ENCODE measurements around the gene SPATA45. TPM values are rescaled to one million over a fixed set of nuclear protein-coding genes. Genes with fewer than 3 reads are reported as not detected.
"Not testable (repeated sequence)": the region's sequence is repeated elsewhere in the genome, so short reads cannot be mapped to it uniquely, and the experiment has no call there.

The SPATA45 gene
- total and polyA plus RNA-seq, 4 donors: 0.52 to 4.7 (median 1.2) TPM

GRCh38 chr1:212862111-212862690, 14.8 kb upstream of the SPATA45 start:
- Histone ChIP-seq H3K27ac (ENCODE audit: low read depth, low read length) (no peak overlapping the region), H3K4me1 (ENCODE audit: control insufficient read depth, insufficient read depth, low read length) (peaks cover 21% of the 10 kb centered on the region), H3K4me3 (ENCODE audit: low read depth, low read length) (no peak overlapping the region), H3K9me3 (ENCODE audit: control insufficient read depth, insufficient read depth, low read length) (no peaks in the 10 kb centered on the region), H3K36me3 (ENCODE audit: control insufficient read depth, insufficient read depth, low read length) (peaks cover 2% of the 10 kb centered on the region), H3K27me3 (ENCODE audit: control insufficient read depth, insufficient read depth, low read length) (no peaks in the 10 kb centered on the region)
- 100% methylated on average over 1 of the region's 2 CpGs for WGBS (ENCODE audit: insufficient coverage)
- DNase-seq (ENCODE audit: low read depth in 4 of 6, low spot score in 6 of 6): no peak

DNA sequence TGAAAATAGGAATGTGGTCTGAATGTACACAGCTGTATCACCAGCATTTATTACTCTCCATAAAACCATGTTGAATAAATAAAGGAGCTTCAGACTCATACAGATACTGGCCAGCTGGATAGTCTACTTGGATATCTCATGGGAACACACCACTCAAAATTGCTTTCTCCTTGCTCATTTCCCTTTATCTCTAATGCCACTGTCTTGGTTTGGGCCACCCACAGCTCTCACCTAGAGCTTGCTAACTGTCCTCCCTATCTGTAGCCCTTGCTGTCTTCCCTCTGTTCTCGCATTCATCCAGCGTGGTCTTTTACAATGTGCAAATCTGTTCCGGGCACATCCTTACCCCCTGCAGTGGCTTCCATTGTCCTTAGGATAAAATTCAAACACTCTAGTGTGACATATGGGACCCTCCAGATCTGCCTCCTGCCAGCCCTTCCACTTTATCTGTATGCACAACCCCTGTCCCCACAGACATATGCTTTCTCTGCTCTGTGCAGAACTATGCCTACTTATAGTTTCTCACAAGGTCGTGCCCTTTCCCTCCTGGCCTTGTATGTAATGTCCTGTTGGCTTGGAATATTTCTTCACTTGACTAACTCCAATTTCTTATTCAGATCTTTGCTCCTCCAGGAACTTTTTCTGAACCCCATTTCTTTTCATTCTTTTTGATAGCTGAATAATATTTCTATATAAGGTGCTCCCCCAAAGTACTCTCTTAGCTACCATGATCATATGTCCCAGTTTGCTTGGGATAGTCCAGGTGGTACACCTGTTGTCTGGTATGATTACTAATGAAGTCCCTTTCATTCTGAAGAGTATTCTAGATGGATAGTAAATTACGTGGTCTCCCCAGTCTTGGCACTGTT, 13.5 kb upstream of the SPATA45 start:
- Histone ChIP-seq H3K4me1 (ENCODE audit: control insufficient read depth, insufficient read depth, low read length) (peaks cover 29% of the 10 kb centered on the region), H3K9me3 (ENCODE audit: control insufficient read depth, insufficient read depth, low read length) (no peaks in the 10 kb centered on the region), H3K4me3 (ENCODE audit: low read depth, low read length) (no peak overlapping the region), H3K27me3 (ENCODE audit: control insufficient read depth, insufficient read depth, low read length) (no peaks in the 10 kb centered on the region), H3K36me3 (ENCODE audit: control insufficient read depth, insufficient read depth, low read length) (peaks cover 2% of the 10 kb centered on the region), H3K27ac (ENCODE audit: low read depth, low read length) (no peak overlapping the region)
- WGBS (ENCODE audit: insufficient coverage): 27% methylated on average over 3 of the region's 5 CpGs
- no peak for DNase-seq (ENCODE audit: low read depth in 4 of 6, low spot score in 6 of 6)

DNA sequence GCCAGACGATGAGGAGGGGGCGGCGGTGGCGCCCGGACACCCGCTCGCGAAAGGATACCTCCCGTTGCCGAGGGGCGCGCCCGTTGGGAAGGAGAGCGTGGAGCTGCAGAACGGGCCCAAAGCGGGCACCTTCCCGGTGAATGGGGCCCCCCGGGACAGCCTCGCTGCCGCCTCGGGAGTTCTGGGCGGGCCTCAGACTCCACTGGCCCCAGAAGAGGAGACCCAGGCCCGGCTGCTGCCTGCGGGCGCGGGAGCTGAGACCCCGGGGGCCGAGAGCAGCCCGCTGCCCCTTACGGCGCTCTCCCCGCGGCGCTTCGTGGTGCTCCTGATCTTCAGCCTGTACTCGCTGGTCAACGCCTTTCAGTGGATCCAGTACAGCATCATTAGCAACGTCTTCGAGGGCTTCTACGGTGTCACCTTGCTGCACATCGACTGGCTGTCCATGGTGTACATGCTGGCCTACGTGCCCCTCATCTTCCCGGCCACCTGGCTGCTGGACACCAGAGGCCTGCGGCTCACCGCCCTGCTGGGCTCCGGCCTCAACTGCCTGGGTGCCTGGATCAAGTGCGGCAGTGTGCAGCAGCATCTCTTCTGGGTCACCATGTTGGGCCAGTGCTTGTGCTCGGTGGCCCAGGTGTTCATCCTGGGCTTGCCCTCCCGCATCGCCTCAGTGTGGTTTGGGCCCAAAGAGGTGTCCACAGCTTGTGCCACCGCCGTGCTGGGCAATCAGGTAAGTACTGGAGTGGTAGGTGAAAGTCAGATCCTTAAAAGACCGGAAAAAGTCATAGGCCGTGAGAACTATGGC, 11.2 kb upstream of the SPATA45 start:
- 2% methylated on average over 54 of the region's 54 CpGs for WGBS (ENCODE audit: insufficient coverage)
- H3K4me1 ChIP-seq (ENCODE audit: control insufficient read depth, insufficient read depth, low read length): peaks cover 29% of the 10 kb centered on the region
- H3K9me3 ChIP-seq (ENCODE audit: control insufficient read depth, insufficient read depth, low read length): no peaks in the 10 kb centered on the region
- H3K27ac ChIP-seq (ENCODE audit: low read depth, low read length): peak overlapping the region; percentile 91
- H3K27me3 ChIP-seq (ENCODE audit: control insufficient read depth, insufficient read depth, low read length): no peaks in the 10 kb centered on the region
- peak in 5 of 6 donors; percentile 8 to 64 (median 24) for DNase-seq (ENCODE audit: low read depth in 4 of 6, low spot score in 6 of 6)
- peaks cover 2% of the 10 kb centered on the region for H3K36me3 ChIP-seq (ENCODE audit: control insufficient read depth, insufficient read depth, low read length)
- H3K4me3 ChIP-seq (ENCODE audit: low read depth, low read length): peak overlapping the region; percentile 71

- Histone ChIP-seq H3K4me3 (ENCODE audit: low read depth, low read length) (peak within 1 kb of the TSS; percentile 71), H3K27me3 (ENCODE audit: control insufficient read depth, insufficient read depth, low read length) (no peaks in the 10 kb centered on the region), H3K36me3 (ENCODE audit: control insufficient read depth, insufficient read depth, low read length) (peaks cover 2% of the 10 kb centered on the region), H3K4me1 (ENCODE audit: control insufficient read depth, insufficient read depth, low read length) (peaks cover 29% of the 10 kb centered on the region), H3K27ac (ENCODE audit: low read depth, low read length) (peak within 1 kb of the TSS; percentile 91), H3K9me3 (ENCODE audit: control insufficient read depth, insufficient read depth, low read length) (no peaks in the 10 kb centered on the region)
- peak; percentile 86 to 99 (median 94) for DNase-seq (ENCODE audit: low read depth in 4 of 6, low spot score in 6 of 6)
- 0% methylated on average over 54 of the region's 54 CpGs for WGBS (ENCODE audit: insufficient coverage)
Measured at GRCh38 chr1:212857992-212858460, 10.6 kb upstream of the SPATA45 start, which contains the start of gene FLVCR1. FLVCR1 (plus strand) TSS chr1:212858275; CDS start chr1:212858453, 178 bp downstream.

- no peak overlapping the region for H3K27ac ChIP-seq (ENCODE audit: low read depth, low read length)
- no peaks in the 10 kb centered on the region for H3K27me3 ChIP-seq (ENCODE audit: control insufficient read depth, insufficient read depth, low read length)
- H3K4me1 ChIP-seq (ENCODE audit: control insufficient read depth, insufficient read depth, low read length): peaks cover 29% of the 10 kb centered on the region
- H3K9me3 ChIP-seq (ENCODE audit: control insufficient read depth, insufficient read depth, low read length): no peaks in the 10 kb centered on the region
- H3K36me3 ChIP-seq (ENCODE audit: control insufficient read depth, insufficient read depth, low read length): peaks cover 2% of the 10 kb centered on the region
- DNase-seq (ENCODE audit: low read depth in 4 of 6, low spot score in 6 of 6): no peak
- no peak overlapping the region for H3K4me3 ChIP-seq (ENCODE audit: low read depth, low read length)
- 90% methylated on average over 9 of the region's 16 CpGs for WGBS (ENCODE audit: insufficient coverage)
Measured at GRCh38 chr1:212856755-212857154, 9.3 kb upstream of the SPATA45 start.

- peaks cover 12% of the 10 kb centered on the region for H3K4me1 ChIP-seq (ENCODE audit: control insufficient read depth, insufficient read depth, low read length)
- peak in 1 of 6 donors; percentile 4 for DNase-seq (ENCODE audit: low read depth in 4 of 6, low spot score in 6 of 6)
- H3K27ac ChIP-seq (ENCODE audit: low read depth, low read length): no peak overlapping the region
- WGBS (ENCODE audit: insufficient coverage): 89% methylated on average over 1 of the region's 5 CpGs
- no peaks in the 10 kb centered on the region for H3K27me3 ChIP-seq (ENCODE audit: control insufficient read depth, insufficient read depth, low read length)
- no peak overlapping the region for H3K4me3 ChIP-seq (ENCODE audit: low read depth, low read length)
- H3K9me3 ChIP-seq (ENCODE audit: control insufficient read depth, insufficient read depth, low read length): no peaks in the 10 kb centered on the region
- no peaks in the 10 kb centered on the region for H3K36me3 ChIP-seq (ENCODE audit: control insufficient read depth, insufficient read depth, low read length)
Measured at GRCh38 chr1:212853658-212854057, 6.2 kb upstream of the SPATA45 start.

DNA sequence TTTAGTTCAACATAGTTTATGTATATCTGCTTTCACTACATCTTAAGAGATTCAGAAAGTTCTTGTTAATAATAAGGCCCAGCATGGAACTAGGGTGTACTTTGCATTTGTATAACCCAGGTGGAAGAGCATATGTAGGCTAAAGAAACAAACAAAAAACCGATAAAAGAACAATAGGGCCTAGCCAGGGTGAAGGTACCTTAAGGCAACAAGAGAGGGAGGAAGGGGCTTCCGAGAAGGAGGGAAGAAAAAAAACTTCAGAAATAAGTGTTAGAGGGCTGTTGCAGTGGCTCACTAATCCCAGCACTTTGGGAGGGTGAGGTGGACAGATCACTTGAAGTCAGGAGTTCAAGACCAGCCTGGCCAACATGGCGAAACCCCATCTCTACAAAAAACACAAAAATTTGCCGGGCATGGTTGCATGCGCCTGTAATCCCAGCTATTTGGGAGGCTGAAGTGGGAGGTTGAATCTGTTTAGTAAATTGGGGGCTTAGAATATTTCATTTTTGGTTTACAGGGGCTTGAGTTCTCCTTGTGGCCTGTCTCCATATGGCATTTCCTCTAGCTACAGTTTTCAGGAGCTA, 4.7 kb upstream of the SPATA45 start:
- no peaks in the 10 kb centered on the region for H3K9me3 ChIP-seq (ENCODE audit: control insufficient read depth, insufficient read depth, low read length)
- no peak overlapping the region for H3K27ac ChIP-seq (ENCODE audit: low read depth, low read length)
- H3K4me1 ChIP-seq (ENCODE audit: control insufficient read depth, insufficient read depth, low read length): peaks cover 7% of the 10 kb centered on the region
- DNase-seq (ENCODE audit: low read depth in 4 of 6, low spot score in 6 of 6): no peak
- no peaks in the 10 kb centered on the region for H3K36me3 ChIP-seq (ENCODE audit: control insufficient read depth, insufficient read depth, low read length)
- WGBS (ENCODE audit: insufficient coverage): 60% methylated on average over 2 of the region's 5 CpGs
- no peak overlapping the region for H3K4me3 ChIP-seq (ENCODE audit: low read depth, low read length)
- H3K27me3 ChIP-seq (ENCODE audit: control insufficient read depth, insufficient read depth, low read length): no peaks in the 10 kb centered on the region

- WGBS (ENCODE audit: insufficient coverage): 70% methylated on average over 2 of the region's 3 CpGs
- not testable (repeated sequence) for DNase-seq (ENCODE audit: low read depth in 4 of 6, low spot score in 6 of 6); H3K27ac ChIP-seq (ENCODE audit: low read depth, low read length); H3K4me3 ChIP-seq (ENCODE audit: low read depth, low read length); H3K4me1 ChIP-seq (ENCODE audit: control insufficient read depth, insufficient read depth, low read length); H3K9me3 ChIP-seq (ENCODE audit: control insufficient read depth, insufficient read depth, low read length); H3K36me3 ChIP-seq (ENCODE audit: control insufficient read depth, insufficient read depth, low read length); H3K27me3 ChIP-seq (ENCODE audit: control insufficient read depth, insufficient read depth, low read length)
Measured at GRCh38 chr1:212844521-212844920, 2.9 kb downstream of the SPATA45 start.

DNA sequence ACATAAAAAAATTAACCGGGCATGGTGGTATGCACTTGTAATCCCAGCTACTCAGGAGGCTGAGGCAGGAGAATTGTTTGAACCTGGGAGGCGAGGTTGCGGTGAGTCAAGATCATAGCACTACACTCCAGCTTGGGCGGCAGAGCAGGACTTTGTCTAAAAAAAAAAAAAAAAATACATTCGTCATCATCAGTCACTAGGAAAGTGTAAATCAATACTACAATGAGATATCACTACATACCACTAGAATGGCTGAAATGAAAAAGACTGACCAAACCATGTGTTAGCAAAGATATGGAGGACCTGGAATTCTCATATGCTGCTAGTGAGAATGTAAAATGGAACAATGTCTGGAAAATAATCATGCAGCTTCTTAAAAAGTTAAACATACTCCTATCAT, 9.3 kb downstream of the SPATA45 start:
- Histone ChIP-seq H3K9me3 (ENCODE audit: control insufficient read depth, insufficient read depth, low read length) (no peaks in the 10 kb centered on the region), H3K4me3 (ENCODE audit: low read depth, low read length) (no peak overlapping the region), H3K27ac (ENCODE audit: low read depth, low read length) (no peak overlapping the region), H3K27me3 (ENCODE audit: control insufficient read depth, insufficient read depth, low read length) (no peaks in the 10 kb centered on the region), H3K36me3 (ENCODE audit: control insufficient read depth, insufficient read depth, low read length) (no peaks in the 10 kb centered on the region), H3K4me1 (ENCODE audit: control insufficient read depth, insufficient read depth, low read length) (no peaks in the 10 kb centered on the region)
- WGBS (ENCODE audit: insufficient coverage): no CpG with 5 or more reads among the region's 5 CpGs
- no peak for DNase-seq (ENCODE audit: low read depth in 4 of 6, low spot score in 6 of 6)

Measured in spinal cord (tissue), 10 donors.